Spleen (tissue), 7 donors: Measurements from ENCODE around the gene LRMDA.

Experiments
- CTCF ChIP-seq, 11 experiments: fragments of 200-600 bp in 7 of 11; fragments of 450-650 bp in 4 of 11; sonication (generic) in 4 of 11; IDR thresholded peaks in 8 of 11; conservative IDR thresholded peaks in 3 of 11; 1 replicate in 7 of 11; 2 replicates in 4 of 11; pipeline versions ENCODE4 v1.4.0 to v1.8.0; 2016 to 2021; ENCODE audit warnings: antibody characterized with exemption in 11 of 11, inconsistent platforms in 4 of 11, mild to moderate bottlenecking in 1 of 11
- POLR2A ChIP-seq, 3 donors: fragments of 450-650 bp; IDR thresholded peaks; one replicate each; pipeline ENCODE4 v1.5.1; 2017; ENCODE audit warnings: antibody characterized with exemption in 3 of 3, mild to moderate bottlenecking in 1 of 3
- donor health status: DM: no; HTN: no; CAD: no; lungs with moderate emphysema.
- donor health status: DM: no; HTN: no; CAD: no.
- donor health status: DM: no; HTN: no; CAD: no.

- TF ChIP-seq CTCF (IDR thresholded peaks at IDR 0.05 in 8 of 11, conservative IDR thresholded peaks at IDR 0.05 in 3 of 11): no peak
- no peak for TF ChIP-seq POLR2A (IDR thresholded peaks at IDR 0.05)
These were observed 775.5 kb downstream of the LRMDA start for GRCh38 chr10:76206797-76207352.
